HG03139 (cell line): Measurements from ENCODE around the gene ACD.
A peak's percentile ranks its signal among the peaks of the same experiment; 100 is the strongest.

ENCODE experiments used
- ATAC-seq: cut with Tn5 transposase; IDR thresholded peaks from one replicate; pipeline ENCODE4 v1.9.1; 2021; ENCODE audit not compliant: unreplicated experiment

ACD gene

DNA sequence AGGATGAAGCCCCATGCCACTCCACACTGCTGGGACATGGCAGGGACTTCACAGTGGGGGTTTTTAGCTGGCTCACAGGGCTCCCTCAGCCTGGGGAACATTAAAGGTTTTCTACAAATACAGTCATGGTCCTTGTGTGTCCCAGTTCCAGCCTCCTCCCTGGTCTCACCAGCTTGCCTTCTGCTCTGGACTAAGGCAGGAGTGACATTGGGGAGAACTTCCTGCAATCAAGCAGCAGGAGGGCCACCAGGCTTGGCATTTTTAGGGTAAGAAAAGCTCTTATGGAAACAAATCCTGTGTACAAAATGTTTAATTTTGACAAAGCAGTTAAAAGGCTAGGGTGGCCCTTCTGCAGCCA, 2.6 kb upstream of the ACD start:
- ATAC-seq = no peak

DNA sequence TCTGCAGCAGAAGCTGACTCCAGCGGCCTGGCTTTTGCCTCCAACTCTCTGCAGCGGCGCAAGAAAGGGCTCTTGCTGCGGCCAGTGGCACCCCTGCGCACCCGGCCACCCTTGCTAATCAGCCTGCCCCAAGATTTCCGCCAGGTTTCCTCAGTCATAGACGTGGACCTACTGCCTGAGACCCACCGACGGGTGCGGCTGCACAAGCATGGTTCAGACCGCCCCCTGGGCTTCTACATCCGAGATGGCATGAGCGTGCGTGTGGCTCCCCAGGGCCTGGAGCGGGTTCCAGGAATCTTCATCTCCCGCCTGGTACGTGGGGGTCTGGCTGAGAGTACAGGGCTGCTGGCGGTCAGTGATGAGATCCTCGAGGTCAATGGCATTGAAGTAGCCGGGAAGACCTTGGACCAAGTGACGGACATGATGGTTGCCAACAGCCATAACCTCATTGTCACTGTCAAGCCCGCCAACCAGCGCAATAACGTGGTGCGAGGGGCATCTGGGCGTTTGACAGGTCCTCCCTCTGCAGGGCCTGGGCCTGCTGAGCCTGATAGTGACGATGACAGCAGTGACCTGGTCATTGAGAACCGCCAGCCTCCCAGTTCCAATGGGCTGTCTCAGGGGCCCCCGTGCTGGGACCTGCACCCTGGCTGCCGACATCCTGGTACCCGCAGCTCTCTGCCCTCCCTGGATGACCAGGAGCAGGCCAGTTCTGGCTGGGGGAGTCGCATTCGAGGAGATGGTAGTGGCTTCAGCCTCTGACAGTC, 2.0 kb upstream of the ACD start:
- no peak for ATAC-seq

DNA sequence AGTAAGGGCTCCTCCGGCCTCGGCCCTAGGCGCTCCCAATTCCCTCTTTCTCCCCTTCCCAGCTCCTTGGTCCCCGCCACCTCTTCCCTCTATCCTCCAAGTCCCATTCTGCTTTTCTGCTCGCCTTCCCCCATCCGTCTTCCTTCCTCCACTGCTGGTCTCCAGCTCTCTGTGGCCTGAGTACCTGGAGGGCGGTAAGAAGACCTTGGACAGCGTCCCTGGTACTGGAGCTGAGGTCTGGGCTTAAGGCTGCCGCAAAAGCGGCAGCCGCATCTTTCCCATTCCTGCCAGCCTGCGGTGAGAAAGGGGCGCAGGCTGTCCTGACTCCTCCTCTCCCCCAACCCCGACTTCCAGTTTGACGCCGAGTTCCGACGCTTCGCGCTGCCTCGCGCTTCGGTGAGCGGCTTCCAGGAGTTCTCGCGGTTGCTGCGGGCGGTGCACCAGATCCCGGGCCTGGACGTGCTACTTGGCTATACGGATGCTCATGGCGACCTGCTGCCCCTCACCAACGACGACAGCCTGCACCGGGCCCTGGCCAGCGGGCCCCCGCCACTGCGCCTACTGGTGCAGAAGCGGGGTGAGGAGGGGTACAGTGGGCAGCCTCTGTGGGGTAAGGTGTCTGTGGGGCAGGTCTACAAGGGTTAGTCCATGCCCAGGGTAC, 1.2 kb upstream of the ACD start:
- no peak for ATAC-seq

DNA sequence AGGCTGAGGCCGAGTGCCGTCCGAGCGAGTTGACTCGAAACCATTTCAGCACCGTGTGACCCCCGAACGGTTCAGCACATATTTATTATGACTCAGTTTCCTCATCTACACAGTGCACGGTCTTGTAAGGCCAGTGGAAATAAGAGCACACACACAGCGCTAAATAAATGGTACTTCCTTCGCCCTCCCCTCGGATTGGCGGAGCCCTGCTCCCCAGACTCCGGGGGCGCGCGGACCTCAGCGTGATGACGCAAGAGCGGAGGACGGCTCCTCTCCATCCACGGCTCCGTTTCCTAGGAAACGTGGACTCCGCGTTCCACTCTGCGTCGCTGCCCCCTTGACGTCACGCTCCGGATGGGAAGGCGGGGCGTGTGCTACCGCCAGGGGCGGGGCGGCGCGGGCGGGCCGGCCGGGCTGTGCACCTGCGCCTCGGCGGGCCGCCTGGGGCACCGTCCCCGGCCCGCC, 536 bp upstream of the ACD start, which contains the start of gene PARD6A:
Gene PARD6A, plus strand, starts transcription at position 397 of the 465 bp plus-strand sequence. CDS start 79 bp downstream, outside the sequence.
- peak; percentile 72 for ATAC-seq

DNA sequence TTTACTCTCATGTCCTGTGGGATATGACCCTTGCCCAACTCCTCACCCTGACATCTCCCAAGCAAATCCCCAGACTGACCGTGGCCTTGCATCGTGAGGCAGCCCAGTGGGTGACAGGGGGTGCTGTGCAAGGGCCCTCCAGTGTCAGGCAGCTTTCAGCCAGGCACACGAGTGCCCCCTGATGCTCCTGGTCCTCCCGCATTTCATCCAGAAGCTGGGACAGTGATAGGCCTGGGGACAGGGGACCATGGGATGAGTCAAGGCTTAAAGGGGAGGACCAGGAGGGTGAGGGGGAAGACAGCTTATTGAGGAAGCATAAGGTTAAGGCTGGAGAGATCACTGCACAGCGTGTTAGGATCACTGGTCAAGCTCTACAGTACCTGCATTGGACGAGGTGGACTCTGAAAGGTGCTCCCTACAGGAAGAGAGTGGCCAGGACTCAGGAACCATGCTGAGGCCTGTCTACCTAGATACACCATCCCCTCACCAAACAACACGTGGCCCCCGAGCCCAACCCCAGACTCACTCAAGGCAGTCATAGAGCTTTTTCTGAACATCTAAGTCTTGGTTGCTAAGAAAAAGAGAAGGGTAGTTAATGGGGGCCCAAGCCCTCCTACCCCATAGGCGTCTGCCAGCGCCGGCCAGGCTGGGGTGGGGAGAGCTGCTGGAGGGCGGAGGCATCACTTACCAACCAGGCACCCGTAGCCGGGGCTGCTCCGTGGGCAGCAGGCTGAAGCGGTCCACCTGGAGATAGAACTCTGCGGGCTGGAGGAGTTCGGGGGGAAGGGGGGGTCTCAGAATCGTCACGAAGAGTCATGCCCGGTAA, 998 bp downstream of the ACD start:
- ATAC-seq = no peak

DNA sequence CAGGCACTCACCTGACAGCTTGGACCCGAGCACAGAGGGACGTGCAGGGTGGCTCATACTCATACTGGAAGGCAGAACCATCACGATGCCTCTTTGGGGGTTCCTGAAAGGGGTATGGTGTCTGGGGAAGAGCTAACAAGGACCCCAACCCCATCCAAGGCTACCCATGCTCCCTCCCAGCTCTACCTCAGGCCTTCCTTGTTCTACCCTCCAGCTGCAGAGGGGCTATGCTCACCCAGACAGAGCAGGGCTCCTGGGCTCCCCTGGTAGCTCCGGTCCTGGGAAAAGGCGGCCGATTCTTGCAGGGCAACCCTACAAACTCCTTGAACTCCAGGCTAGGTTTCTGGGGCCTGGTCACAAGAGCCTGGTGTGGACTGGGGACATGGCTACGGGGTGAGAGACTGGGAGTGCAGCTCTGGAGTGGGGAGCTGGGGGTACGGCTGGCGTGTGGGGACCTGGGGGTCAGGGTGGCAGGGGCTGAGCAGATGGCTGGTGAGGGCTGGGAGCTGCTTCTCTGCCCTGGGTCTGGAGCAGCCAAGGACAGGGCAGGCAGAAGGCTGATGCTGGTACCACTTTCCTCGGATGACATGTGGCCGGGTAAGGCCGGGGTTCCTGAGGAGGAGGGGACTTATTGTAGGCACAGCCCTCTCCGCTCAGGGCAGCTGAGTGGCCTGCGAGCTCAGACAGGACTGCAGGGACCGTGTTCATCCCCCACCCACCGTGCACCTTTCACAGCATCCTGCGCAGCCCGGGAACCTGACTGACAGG, 2.1 kb downstream of the ACD start:
- ATAC-seq = no peak

DNA sequence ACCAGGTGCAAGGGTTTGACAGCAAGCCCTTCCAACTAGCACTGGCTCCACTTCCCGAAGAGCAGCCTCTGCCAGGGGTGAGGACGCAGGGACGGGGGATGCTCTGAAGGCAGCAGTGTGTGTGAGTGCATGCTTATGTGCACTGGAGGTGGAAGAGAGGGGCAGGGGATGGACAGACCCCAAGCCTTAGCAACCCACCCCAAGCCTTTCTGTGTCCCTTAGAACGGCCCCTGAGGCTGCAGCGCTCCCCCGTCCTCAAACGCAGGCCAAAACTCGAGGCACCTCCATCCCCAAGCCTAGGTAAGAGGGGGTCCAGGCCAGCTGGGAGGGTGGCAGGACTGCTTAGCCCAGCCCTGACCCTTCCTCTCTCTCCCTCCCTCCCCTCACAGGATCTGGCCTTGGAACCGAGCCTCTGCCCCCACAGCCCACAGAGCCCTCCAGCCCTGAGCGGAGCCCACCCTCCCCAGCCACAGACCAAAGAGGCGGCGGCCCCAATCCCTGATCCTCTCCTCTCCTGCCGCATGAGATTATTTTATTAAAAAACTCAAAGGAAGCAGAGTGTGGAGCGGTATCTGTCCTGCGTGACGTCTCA, 2.9 kb downstream of the ACD start:
- no peak for ATAC-seq

DNA sequence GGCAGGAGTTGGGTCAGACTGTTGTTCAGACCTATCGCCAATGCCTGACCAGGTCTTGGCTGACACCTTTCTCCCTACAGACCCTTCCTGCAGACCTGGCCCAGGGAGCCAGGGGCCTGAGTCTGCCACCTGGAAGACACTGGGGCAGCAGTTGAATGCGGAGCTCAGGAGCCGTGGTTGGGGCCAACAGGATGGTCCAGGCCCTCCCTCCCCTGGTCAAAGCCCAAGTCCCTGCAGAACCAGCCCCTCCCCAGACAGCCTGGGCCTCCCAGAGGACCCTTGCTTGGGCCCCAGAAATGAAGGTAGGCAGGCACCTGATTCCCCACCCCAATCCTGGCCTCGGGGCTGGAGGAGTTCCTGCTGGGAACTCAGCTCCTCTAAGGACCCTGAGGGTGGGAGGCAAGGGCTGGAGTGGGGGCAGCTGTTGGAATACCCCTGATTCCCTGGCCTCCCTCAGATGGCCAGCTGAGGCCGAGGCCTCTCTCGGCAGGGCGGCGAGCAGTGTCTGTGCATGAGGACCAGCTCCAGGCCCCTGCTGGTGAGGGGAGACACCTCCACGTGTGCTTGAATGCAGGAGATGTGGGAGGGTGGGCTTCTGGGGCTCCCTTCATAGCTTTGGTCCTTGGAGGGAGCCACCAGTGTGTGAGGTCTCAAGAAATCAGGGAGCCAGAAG, 3.6 kb downstream of the ACD start:
- no peak for ATAC-seq

DNA sequence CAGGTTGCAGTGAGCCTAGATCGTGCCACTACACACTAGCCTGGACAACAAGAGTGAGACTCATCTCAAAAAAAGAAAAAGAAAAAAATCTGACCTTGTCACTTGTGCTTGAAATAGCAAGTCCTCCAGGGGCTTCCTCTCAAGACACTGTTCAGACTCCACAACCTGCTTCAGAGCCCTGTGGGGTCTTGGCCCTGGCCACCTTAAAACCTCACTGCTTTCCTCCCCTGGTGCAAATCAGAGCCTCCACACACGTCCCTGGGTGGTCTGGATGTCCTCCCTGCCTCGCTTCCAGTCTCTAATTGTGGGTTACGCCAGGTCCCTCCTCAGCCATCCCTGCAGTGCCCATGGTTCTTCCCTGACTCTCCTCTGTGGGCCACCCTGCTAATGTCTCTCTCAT, 4.7 kb downstream of the ACD start:
- no peak for ATAC-seq

DNA sequence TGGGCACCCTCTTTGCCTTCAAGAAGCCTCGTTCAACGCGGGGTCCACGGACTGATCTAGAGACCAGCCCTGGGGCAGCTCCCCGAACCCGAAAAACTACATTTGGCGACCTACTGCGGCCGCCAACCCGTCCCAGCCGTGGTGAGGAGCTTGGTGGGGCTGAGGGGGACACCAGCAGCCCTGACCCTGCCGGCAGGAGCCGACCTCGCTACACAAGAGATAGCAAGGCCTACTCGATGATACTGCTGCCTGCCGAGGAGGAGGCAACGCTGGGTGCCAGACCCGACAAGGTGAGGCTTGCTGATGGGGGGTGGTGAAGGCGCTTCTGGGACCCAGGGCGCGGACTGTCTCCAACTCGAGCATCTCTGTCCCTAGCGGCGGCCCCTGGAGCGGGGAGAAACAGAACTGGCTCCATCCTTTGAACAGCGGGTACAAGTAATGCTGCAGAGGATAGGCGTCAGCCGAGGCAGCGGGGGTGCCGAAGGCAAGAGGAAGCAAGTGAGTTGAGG, 5.6 kb downstream of the ACD start:
- no peak for ATAC-seq

DNA sequence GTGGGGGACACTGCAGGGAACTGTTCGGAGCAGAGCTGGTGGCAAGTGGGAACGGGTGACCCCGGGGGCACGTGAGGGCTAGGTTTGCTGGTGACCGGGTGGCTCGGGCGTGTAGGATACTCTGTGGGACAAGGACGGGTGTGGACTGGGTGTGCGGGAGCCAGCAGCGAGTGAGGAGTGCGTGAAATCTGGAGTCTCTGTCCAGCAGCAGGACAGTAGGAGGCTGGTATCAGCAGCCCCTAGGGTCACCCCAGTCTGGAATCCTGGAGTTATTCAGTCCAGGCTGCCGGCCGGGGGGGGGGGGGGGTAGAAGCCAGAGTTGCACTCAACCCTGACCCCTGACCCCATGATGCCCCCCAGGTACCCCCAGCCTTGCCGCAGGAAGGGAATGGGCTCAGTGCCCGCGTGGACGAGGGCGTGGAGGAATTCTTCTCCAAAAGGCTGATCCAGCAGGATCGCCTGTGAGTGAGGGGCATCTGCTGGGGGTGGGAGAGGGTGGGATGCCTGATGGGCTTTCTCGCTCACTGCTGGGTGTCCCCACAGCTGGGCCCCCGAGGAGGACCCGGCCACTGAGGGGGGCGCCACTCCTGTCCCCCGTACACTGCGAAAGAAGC, 6.2 kb downstream of the ACD start:
- no peak for ATAC-seq

DNA sequence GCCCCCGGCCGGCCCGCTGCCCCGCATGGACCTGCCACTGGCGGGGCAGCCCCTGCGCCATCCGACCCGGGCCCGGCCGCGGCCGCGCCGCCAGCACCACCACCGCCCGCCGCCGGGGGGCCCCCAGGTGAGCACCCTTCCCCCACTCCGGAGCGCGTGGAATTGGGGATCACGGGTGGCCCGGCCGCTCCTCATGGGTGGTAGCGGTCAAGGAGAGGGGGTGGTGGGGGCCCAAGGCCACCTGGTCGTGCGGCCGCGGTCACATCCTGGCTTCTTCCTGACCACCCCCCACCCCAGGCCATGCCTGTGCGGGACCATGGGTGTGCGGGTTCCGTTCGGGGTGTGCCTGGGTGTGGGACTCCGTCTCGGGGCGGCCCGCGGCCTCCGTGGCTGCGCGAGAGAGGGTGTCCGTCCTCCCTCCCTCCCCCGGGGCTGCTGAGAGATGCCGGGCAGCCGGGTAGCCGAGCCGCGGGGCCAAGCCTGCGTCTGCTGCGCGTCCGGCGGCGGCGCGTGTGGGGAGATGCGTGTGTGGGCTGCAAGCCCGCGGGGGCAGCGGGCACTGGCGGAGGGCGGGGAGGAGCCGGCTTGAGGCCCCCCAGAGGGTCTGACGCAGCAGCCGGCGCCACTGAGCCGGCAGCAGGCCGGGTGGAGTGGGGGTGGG, 6.8 kb downstream of the ACD start:
- ATAC-seq = no peak

DNA sequence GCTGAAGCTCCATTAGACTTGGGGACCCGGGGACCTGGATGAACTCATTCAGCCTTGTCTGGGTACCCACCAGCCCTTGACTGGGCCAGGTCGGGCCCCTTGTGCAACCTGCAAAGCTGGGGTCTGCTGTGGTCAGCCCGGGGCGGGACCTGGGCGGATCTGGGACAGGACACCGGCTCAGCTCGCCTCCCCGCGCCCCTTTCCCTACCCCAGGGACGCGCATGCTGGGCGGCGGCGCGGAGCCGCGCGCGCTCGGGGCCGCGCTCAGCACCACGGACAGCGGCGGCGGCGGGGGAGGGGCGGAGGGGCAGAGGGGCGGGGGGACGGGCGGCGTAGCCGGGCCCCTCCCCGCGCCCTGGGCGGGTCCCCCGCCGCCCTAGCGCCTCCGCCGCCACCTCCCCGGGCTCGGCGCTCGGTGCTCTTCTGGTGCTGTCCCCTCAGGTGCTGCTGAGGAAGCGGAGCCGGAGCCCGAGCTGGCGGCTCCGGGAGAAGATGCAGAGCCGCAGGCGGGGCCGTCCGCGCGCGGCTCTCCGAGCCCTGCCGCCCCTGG, 7.4 kb downstream of the ACD start:
- ATAC-seq = no peak

DNA sequence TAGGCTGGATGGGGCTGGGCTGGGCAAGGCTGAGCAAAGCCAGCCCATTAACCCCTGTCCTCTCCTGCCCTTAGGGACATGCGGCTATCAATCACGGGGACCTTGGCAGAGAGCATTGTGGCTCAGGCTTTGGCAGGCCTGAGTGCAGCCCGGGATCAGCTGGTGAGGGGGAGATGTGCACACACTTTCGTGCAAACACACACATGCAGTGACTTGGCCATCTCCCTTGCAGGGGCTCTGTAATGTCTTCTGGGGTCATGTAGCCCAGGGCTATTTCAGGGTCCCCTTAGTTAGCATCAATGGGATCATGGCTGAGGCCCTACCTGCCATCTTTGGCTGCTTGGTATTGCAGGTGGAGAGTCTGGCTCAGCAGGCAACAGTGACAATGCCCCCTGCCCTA, 8.2 kb downstream of the ACD start:
- no peak for ATAC-seq

DNA sequence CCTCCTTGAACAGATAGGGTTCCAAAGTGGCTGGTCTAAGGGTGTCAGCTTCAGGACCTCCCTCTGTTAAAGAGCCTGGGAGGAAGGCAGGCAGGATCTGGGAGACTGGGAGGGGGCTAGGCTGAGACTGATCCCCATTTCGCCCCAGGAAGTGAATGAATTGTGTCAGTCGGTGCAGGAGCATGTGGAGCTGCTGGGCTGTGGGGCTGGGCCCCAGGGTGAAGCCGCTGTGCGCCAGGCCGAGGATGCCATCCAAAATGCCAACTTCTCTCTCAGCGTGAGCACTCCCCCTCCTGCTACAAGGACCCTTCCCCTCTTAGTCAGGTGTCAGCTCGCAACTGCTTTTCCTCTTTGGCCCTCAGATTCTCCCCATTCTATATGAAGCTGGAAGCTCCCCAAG, 9.0 kb downstream of the ACD start:
- ATAC-seq = no peak

DNA sequence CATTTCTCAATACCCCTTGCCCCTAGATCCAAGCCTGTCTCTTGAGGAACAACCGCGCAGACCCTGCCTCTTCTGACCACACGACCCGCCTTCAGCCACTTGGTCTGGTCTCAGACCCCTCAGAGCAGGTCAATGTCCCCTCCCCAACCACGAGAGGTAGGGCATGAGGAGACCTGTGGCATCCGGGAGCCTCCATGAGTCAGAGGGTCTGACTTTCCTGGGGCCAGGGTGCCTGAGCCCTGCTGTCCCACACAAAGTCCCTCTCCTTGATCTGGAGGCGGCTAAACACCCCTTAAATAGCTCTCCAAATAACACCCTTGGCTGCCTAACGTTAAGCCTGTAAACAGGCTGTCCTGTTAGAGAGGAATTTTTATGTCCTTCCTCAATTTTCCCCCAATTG, 10.0 kb downstream of the ACD start:
- no peak for ATAC-seq

DNA sequence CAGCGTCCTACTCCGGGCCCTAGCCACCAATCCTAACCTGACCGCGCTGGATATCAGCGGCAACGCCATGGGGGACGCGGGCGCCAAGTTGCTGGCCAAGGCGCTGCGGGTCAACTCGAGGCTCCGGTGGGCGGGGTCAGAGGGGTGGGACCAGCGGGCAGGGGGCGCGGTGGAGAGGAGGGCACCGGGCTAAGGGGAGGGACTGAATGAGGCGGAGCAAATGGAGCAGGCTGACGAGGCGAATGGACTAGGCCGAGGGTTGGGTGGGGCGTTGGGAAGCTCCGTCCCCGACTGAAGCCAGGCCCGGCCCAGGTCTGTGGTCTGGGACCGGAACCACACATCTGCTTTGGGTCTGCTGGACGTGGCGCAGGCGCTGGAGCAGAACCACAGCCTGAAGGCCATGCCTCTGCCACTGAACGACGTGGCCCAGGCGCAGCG, 10.5 kb downstream of the ACD start:
- ATAC-seq = no peak

DNA sequence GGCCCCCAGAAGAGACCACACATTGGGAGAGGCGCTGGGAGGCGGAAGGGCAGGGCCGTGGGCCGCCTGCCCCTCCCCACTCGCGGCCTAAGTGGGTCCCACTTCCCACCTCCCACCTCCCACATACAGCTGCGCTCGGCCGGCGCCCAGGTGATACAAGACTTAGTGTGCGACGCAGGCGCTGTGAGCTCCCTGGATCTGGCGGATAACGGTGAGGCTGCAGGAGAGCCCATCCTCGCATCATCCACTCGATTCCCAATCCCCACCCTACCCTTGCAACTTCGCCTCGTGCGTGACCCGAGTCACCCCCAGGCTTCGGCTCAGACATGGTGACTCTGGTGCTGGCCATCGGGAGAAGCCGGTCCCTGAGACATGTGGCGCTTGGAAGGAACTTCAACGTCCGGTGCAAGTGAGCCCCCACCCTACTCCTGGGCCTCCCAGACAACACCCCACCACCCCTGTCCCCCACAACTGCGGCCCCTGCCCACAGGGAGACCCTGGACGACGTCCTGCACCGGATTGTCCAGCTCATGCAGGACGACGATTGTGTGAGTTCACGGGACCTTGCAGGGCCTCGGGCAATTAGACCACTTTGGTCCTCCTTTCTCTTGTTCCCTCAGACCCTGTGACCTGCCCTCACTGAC, 11.2 kb downstream of the ACD start:
- ATAC-seq = no peak
